NCI-H524 treated with DMSO at 0.1 percent for 48 hours (cell line): ENCODE data around the gene PBX3.

Experiments
- DNase-seq: peaks from one replicate; lab custom pipeline; 2025; lab: John Stamatoyannopoulos, UW

PBX3 gene

DNA sequence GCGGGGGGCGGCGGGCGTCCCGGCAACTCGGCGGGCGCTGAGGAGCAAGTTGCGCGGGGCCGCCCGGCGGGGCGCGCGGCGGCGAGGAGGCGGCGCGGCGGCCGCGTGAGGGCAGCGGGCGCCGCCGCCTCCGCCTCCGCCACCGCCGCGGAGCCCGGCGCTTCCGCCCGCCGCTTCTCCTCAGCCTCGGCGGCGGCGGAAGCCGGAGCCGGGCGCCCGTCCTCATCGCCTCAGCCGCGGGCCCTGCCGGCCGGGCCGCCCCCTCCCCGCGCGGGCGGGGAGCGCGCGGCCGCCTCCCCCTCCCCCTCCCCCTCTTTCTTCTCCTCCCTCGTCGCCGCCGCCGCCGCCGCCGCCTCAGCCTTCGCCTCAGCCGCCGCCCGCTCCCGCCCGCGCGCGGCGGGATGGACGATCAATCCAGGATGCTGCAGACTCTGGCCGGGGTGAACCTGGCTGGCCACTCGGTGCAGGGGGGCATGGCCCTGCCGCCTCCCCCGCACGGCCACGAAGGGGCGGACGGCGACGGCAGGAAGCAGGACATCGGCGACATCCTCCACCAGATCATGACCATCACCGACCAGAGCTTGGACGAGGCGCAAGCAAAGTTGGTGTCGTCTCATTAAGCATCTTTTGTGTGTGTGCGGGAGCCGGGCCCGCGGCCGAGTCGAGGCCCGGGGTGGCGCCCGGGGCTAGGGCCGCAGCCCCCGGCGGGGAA is at the start of gene PBX3:
PBX3 (plus strand) TSS at position 321 of the 712 bp plus-strand sequence.
- no peak for DNase-seq

DNA sequence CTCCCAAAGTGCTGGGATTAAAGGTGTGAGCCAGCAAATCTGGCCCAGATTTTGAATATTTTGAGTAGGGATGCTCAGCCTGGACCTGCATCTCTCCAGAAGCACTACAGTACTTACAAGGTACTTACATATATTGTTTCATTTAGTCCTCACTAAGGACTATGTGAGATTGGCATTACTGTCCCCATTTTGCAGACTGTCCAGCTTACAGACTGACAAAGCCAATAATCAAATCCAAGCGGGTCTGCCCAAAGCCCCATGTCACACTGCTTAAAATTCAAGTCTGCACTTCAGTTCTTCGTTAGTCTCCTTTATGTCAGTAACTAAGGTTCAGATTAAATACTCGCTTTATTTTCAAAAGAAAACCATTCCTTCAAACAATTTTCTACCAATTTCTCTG is 47.3 kb upstream of the PBX3 start:
- no peak for DNase-seq

DNA sequence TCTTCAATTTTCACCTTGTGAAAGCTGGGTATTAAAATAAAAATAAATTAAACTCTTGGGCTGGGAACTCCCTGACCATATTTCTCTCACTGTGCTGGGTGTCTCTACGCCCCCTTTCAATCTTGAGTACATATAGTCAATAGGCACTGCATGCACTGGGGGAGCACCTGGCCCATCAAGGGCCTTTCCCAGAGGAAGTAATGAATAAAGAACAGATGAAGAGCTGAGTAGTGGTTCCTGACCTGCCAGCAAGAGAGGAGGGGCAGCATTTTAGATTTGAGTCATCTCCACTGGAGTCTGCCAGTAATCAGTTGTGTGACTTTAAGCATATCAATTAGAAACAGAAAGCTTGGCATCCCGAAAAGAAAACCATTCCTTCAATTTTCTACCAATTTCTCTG is 46.4 kb upstream of the PBX3 start:
- DNase-seq: no peak

GRCh38 chr9:125701351-125701750 is 45.8 kb upstream of the PBX3 start:
- no peak for DNase-seq

GRCh38 chr9:125703662-125704061 is 43.5 kb upstream of the PBX3 start:
- no peak for DNase-seq

DNA sequence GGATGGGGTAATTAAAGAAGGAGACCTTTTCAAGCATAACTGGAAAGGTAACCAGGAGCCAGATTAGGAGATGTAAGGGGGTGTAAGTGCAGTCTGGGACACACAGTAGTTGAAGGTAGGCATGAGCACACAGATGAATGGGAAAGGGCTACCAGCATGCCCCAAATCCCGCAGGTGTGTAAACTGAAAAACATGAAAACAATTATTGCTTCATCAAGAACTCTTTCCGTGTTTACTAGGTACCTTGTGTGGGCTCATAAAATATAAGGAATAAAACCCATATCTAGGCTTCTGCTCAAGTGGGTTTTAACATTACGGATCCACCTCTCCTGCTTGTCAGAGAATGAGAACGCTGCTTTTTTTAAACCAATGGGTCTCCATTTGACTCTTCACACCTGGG is 41.3 kb upstream of the PBX3 start:
- no peak for DNase-seq

GRCh38 chr9:125706651-125707471 is 40.3 kb upstream of the PBX3 start, which contains the start of gene MAPKAP1:
TSS of gene MAPKAP1 (minus strand) at chr9:125707208. CDS start at chr9:125672574, 34,634 bp downstream.
- DNase-seq: peak; percentile 85

DNA sequence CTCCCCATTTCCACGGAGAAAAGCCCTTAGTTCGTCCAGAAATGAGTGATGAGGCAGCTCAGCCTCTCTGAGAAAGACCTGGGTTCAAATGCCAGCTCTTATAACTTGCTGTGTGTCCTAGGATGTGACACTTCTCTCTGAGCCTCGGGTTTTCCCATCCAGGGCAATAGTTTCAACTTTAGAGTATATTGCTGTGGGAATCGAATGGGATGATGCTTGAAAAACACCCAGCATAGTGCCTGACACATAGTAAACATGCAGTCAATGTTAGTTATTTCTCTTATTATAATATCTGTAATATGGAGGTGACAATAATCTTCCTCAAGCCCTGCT is 39.7 kb upstream of the PBX3 start:
- DNase-seq: no peak

GRCh38 chr9:125726456-125727132 is 20.6 kb upstream of the PBX3 start:
- DNase-seq: no peak

- no peak for DNase-seq
These were observed 17.0 kb upstream of the PBX3 start for GRCh38 chr9:125730168-125730567.

GRCh38 chr9:125732562-125732961 is 14.6 kb upstream of the PBX3 start:
- peak; percentile 47 for DNase-seq

GRCh38 chr9:125739436-125739835 is 7.7 kb upstream of the PBX3 start:
- no peak for DNase-seq

DNA sequence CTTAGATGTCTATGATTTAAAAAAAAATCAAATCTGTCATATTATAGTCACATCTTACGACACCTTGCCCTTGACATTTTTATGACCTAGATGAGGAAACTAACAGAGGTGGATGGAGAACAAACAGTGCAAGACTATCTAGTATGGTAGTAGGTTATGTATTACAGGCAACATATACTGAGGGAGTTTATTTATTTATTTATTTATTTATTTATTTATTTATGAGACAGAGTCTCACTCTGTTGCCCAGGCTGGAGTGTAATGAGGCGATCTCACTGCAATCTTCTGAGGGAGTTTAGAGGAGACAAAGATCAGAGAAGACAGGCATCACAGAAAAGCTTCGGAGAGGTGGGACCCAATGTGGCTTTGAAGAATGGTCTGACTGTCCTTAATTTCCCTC is 4.5 kb upstream of the PBX3 start:
- DNase-seq: no peak

GRCh38 chr9:125743682-125744428 is 3.3 kb upstream of the PBX3 start:
- DNase-seq: no peak

- no peak for DNase-seq
These were observed 2.6 kb upstream of the PBX3 start for GRCh38 chr9:125744616-125745015.

DNA sequence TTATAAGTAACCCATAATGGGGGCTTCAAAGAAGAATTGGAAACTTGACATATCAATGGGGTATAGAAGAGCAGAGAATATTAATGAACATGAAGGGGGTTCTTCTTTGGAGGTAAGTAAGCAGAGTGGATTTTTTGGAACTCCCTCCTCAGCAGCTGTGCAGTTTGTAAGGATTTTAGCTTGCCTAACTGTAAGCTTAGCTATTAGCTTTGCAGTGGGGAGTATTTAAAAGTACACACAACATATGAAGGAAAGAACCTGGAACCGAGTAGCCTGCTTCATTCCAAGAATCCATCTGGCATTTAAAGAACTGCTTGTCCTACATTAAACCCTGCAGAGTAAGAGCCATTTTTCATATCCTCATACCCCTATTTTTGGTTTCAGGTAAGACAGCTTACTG is 2.2 kb upstream of the PBX3 start:
- DNase-seq: no peak

- no peak for DNase-seq
These were observed 1.5 kb upstream of the PBX3 start for GRCh38 chr9:125745682-125746016.

GRCh38 chr9:125746017-125746773 is 978 bp upstream of the PBX3 start:
- DNase-seq: peak; percentile 94

GRCh38 chr9:125746774-125747052 is 460 bp upstream of the PBX3 start:
- DNase-seq: no peak

DNA sequence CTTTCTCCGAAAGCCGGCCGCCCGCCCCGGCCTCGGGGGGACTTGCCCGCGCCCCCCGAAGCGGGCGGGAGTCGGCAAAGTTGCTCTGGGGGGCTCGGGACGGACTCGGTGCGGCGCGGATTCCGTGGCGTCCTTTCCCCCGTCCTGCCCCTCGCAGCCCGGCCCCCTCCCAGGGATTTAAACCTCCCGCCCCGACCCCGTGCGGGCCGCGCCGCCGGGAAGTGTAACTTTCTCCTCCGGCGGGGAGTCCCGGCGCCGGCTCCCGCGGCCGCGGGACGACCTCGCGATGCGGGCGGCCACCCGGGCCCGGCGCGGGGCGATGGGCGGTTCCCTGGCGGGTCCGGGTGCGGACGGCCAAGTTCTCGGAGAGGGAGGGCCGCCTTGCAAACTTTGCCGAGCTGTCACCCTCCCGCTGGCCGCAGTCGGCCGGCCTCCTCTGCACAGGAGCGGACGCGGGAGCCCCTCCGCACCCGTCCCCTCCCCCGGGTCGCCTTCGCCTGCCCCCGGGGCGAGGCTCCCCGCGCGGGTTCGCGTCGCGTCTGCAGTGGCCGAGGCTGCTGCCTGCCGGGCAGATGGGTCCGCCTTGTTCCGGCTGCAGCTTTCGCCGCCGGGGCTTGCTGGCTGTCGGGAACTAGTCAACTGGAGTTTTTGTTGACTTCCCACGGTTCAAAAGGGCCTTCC is 732 bp downstream of the PBX3 start:
- DNase-seq: no peak

- DNase-seq: no peak
These were observed 1.4 kb downstream of the PBX3 start for GRCh38 chr9:125748446-125749099.
